Measurements from ENCODE around the gene HYCC2.

The HYCC2 gene

DNA sequence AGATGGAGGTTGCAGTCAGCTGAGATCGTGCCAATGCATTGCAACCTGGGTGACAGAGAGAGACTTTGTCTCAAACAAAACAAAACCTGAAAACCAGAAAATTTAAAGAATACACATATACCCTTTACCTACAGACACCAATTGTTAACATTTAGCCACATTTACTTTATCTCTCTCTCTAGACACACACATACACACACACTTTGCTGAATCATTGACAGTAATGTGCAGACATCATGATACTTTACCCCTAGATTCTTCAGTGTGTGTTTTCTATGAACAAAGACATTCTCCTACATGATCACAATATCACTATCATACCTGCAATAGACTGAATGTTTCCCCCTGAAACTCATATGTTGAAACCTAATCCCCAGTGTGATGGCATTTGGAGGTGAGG, 34.3 kb upstream of the HYCC2 start:
- TF ChIP-seq GATA3 (IDR thresholded peaks at IDR 0.05; ENCODE audit: low read depth, low read length) (no peak), GATA2 (IDR thresholded peaks at IDR 0.05; ENCODE audit: low read depth, low read length) (no peak)

DNA sequence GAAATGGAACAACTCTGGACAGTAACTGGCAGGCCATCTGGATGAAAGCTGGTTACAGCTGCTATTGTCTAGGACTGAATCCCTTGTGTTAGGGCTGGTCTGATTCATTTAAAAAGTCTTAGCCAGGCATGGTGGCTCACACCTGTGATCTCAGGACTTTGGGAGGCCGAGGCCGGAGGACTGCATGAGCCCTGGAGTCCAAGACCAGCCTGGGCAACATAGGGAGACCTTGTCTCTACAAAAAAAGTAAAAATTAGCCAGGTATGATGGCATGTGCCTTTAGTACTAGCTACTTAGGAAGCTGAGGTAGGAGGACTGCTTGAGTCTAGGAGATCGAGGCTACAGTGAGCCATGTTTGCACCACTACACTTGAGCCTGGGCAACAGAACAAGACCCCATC, 29.0 kb upstream of the HYCC2 start:
- TF ChIP-seq GATA2 (IDR thresholded peaks at IDR 0.05; ENCODE audit: low read depth, low read length) (no peak), GATA3 (IDR thresholded peaks at IDR 0.05; ENCODE audit: low read depth, low read length) (no peak)

DNA sequence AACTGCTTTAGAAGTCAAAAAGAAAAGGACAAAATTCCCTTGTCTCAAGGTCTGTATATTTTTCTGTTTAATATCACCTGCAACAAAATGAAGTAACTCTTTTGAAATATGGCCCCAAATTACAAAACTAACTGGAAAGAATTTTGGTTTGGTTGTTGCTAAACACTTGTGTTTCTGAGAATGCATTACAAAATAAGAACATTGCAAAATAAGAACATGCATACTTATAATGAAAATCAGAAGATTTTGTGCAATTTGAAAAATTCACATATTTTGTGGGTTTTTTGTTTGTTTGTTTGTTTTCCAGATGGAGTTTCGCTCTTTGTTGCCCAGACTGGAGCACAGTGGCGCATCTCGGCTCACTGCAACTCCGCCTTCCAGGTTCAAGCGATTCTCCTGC, 22.1 kb upstream of the HYCC2 start:
- TF ChIP-seq GATA2 (IDR thresholded peaks at IDR 0.05; ENCODE audit: low read depth, low read length), result no peak
- no peak for TF ChIP-seq GATA3 (IDR thresholded peaks at IDR 0.05; ENCODE audit: low read depth, low read length)

DNA sequence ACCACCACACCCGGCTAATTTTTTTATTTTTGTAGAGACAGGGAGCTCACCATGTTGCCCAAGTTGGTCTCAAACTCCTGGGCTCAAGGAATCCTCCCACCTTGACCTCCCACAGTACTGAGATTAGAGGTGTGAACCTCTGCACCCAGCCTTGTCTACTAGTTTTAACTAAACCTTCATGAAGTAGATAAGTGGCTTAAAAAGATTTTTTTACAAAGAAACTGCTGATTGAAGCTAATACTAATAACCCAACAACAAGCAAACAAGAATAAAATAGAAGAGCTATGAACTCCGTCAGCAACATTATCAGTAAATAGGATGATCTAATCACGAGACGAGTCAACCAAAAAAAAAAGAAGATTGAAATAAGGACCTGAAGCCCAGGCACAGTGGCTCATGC, 19.1 kb upstream of the HYCC2 start:
- TF ChIP-seq GATA2 (IDR thresholded peaks at IDR 0.05; ENCODE audit: low read depth, low read length) (no peak), GATA3 (IDR thresholded peaks at IDR 0.05; ENCODE audit: low read depth, low read length) (no peak)

DNA sequence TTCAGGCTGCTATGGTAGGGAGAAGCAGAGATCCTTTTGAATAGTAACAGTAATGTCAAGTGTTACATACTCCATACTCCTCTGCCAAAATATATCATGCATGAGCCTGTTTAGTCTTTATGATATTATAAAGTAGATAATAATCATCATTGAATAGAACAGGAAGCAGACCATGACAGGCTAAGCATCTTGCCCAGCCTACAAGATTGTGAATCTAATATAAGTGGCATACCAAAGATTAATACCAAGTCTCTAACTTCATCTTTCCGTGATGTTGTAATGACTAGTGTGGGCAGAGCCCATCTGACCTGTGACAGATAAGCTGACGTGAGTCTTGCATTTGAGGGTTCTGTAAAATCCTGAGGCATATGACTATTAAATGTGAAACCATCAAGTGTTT, 13.4 kb upstream of the HYCC2 start:
- no peak for TF ChIP-seq GATA2 (IDR thresholded peaks at IDR 0.05; ENCODE audit: low read depth, low read length)
- TF ChIP-seq GATA3 (IDR thresholded peaks at IDR 0.05; ENCODE audit: low read depth, low read length), result no peak

DNA sequence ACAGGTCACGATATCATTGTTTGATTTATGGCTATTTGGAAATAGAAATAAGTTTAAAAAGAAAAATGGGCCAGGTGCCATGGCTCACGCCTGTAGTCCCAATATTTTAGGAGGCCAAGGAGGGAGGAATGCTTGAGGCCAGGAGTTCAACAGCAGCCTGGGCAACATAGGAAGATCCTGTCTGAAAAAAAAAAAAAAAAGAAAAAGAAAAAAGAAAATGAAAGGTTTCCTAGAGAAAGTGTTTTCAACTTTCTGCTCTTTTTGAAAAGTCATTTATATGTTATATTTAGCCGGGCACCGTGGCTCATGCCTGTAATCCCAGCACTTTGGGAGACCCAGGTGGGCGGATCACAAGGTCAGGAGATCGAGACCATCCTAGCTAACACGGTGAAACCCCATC, 3.5 kb upstream of the HYCC2 start:
- TF ChIP-seq GATA2 (IDR thresholded peaks at IDR 0.05; ENCODE audit: low read depth, low read length) (no peak), GATA3 (IDR thresholded peaks at IDR 0.05; ENCODE audit: low read depth, low read length) (no peak)

DNA sequence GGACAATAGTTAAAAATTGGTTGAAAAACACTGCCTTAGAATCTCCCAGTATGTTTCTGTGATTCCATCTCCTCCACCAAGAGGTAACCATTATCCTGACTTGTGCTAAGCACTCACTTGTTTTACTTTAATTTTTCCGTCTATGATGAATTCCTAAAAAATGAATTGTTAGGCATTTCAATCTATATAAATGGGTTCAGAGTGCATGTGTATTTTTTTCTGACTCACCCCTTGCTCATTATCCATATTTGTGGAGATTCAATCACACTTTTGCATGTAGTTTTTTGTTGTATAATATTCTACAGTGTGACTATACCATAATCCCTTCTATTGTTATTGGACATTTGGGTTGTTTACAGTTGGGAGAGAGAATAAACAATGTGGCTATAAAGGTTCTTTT, 1.6 kb upstream of the HYCC2 start:
- TF ChIP-seq GATA3 (IDR thresholded peaks at IDR 0.05; ENCODE audit: low read depth, low read length) (no peak), GATA2 (IDR thresholded peaks at IDR 0.05; ENCODE audit: low read depth, low read length) (no peak)

DNA sequence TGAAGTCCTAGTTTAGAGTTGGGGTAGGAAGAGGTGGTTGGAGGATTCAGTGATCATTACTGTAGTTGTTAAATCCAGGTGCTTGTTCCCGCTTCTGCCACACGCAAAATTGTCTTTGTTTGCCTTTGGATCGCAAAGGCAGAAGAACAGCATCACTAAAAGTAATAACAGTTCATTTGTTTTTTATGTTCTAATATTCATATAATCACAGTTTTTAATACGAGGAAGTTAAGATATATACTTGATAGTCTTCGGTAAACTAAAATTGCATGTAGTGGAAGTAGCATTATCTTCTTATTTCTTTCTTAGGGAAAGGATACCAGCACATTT, 695 bp upstream of the HYCC2 start:
- TF ChIP-seq GATA2 (IDR thresholded peaks at IDR 0.05; ENCODE audit: low read depth, low read length), result no peak
- no peak for TF ChIP-seq GATA3 (IDR thresholded peaks at IDR 0.05; ENCODE audit: low read depth, low read length)

DNA sequence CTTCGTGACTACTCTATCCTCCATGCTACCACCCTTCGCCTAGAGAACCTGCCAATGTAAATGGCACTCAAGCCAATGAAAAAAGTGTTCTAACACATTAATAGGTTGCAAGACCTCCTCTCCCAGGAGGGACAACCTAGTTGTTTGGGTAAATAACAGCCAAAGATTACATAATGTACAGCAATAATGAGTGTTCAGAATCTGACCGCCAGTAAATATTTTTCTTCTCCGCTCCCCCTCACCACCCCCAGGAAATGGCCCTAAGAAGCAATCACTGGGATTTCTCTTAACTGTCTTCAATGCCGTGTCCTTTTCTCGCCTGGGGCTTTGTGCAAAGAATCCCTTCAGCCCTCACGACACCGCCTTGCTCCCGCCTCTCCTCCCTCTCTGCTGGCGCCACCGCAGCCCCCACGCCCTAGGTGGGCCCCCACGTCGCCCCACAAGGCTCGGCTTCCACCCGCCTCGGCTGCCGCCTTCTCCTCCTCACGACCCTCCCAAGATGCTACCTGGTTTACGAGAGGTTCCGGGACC, 458 bp downstream of the HYCC2 start:
- TF ChIP-seq GATA2 (IDR thresholded peaks at IDR 0.05; ENCODE audit: low read depth, low read length), result no peak
- no peak for TF ChIP-seq GATA3 (IDR thresholded peaks at IDR 0.05; ENCODE audit: low read depth, low read length)

DNA sequence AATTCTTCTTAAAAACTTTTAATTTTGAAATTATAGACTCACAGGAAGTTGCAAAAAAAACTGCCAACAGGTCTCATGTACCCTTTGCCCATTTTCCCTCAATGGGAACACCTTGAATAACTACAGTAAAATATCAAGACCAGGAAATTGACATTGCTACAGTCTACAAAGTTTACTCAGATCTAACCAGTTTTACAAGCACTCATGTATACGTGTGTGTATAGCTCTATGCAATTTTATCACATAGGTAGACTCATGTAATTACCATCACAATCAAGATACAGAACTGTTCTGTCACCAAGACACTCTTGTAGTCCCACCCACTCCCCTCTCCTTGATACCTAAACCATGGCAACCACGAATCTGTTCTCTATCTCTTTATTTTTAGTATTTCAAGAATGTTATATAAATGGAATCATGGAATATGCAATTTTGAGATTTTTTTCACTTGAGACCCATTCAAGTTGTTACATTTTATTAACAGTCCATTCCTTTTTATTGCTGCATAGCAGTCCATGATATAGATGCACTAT, 6.6 kb downstream of the HYCC2 start:
- TF ChIP-seq GATA2 (IDR thresholded peaks at IDR 0.05; ENCODE audit: low read depth, low read length) (no peak), GATA3 (IDR thresholded peaks at IDR 0.05; ENCODE audit: low read depth, low read length) (no peak)

DNA sequence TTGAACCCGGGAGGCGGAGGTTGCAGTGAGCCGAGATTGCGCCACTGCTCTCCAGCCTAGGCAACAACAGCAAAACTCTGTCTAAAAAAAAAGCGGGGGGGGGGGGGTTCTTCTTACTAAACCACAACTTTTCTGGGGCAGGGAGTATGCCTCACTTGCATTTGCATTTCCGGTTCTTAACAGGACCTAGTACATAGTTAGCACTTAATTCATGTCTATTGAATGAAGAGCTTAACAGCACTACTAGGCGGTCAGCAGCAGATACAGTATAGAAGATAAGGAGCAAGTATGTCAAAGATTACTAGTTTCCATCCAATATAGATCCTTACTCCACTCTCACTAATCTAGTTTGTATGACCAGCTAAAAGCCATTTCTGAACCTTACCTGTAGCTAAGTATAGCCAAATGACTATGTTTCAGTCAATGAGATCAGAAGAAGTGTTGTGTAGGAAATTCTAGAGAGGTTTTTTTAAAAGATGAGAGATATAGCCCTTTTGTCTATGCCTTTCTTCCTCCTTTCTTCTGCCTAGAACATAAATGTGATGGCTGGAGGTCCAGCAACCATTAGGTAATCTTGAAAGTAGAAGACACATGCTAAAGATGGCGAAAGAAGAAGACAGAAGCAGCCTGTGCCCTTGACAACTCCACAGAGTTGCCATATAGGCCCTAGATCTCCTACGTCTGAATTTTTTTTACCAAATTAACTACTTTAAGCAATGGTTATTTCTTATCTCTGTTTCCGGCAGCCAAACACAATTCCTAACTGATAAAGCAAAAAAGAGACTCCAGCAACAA, 11.3 kb downstream of the HYCC2 start:
- TF ChIP-seq GATA3 (IDR thresholded peaks at IDR 0.05; ENCODE audit: low read depth, low read length), result no peak
- no peak for TF ChIP-seq GATA2 (IDR thresholded peaks at IDR 0.05; ENCODE audit: low read depth, low read length)

DNA sequence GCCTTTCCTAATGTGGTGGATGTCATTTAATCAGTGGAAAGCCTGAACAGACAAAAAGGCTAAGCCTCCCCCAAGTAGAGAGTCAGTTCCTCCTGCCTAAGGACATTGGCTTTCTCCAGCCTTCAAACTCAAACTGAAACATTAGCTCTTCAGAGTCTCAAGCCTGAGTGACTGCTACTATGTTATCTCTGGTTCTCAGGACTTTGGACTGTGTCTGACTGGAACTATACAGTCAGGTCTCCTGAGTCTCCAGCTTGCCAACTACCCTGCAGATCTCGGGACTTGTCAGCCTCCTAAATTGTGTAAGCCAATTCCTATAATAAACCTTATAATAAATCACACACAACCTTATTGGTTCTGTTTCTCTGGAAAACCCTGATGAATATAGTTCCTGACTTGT, 12.6 kb downstream of the HYCC2 start:
- TF ChIP-seq GATA2 (IDR thresholded peaks at IDR 0.05; ENCODE audit: low read depth, low read length), result no peak
- no peak for TF ChIP-seq GATA3 (IDR thresholded peaks at IDR 0.05; ENCODE audit: low read depth, low read length)

DNA sequence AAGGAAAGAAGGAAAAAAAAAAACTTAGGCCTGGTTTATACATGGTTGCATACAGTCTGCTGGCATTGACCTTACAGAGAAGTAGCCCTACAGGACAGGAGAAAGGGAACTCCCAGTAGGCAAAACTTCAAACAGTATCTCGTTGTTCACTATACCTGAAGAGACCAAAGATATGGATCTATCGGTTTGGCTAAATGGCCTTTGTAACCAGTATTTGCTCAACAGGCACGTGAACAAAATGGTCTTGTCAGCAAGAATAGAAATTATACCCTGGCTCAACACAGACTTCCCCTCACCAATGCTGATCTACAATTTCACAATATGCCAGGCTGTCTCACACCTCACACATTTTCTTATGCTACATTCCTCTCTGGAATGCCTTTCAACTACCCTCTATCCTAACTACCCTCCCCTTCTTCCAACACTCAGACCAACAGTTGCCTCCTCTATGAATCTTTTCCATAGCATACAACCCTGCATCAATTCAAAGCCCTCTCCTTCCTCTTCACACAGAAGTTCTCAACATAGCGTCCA, 13.7 kb downstream of the HYCC2 start:
- TF ChIP-seq GATA2 (IDR thresholded peaks at IDR 0.05; ENCODE audit: low read depth, low read length) (no peak), GATA3 (IDR thresholded peaks at IDR 0.05; ENCODE audit: low read depth, low read length) (no peak)

DNA sequence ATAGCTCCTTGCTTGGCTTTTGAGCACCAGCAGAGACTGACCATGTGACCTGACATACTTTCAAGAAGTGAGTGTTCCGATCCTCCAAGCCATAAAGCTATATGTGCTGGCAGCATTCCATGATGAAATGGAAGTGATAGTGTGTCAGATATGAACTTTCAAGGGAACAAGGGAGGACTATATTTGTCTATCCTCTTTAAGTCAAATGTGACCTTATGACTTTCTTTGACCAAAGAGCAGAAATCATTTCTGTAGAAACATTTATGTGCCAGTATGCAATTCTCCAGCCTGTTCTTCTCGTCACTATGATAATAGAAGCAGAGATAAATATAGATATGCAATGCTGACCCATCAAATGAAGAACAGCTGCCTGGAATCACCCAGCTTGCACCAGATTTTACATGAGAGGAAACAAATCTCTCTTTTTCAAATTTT, 14.4 kb downstream of the HYCC2 start:
- TF ChIP-seq GATA2 (IDR thresholded peaks at IDR 0.05; ENCODE audit: low read depth, low read length), result no peak; the same call in 1 of the 2 replicates
- no peak for TF ChIP-seq GATA3 (IDR thresholded peaks at IDR 0.05; ENCODE audit: low read depth, low read length)

DNA sequence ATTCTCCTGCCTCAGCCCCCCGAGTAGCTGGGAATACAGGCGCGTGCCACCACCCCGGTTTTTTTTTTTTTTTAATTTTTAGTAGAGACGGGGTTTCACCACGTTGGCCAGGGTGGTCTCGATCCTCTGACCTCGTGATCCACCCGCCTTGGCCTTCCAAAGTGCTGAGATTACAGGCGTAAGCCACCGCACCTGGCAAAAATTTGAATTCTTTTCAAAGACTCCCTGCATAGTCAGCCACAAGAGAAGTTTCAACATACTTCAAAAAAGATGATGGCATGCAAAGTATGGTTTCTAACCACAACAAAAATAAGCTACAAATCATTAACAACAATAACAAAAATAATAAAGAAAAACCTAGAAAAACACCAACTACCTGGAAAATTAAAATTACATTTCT, 22.0 kb downstream of the HYCC2 start:
- TF ChIP-seq GATA3 (IDR thresholded peaks at IDR 0.05; ENCODE audit: low read depth, low read length) (no peak), GATA2 (IDR thresholded peaks at IDR 0.05; ENCODE audit: low read depth, low read length) (no peak)
